ENCODE data around the gene BSPRY. TPM values are rescaled to one million over a fixed set of nuclear protein-coding genes. Genes with fewer than 3 reads are reported as not detected.

The BSPRY gene
- total and polyA plus RNA-seq, 2 of the 13 experiments (the other 11 are each of a cell fraction or from before 2014, with no cell fraction given), result 0.09 to 0.26 TPM

GRCh38 chr9:113395000-113395861 lies 45.9 kb downstream of the BSPRY start (continued):
- TF ChIP-seq NFATC3 (CRISPR knock-in tag; IDR thresholded peaks at IDR 0.05) (no peak), FOXK1 (CRISPR knock-in tag; IDR thresholded peaks at IDR 0.05; ENCODE audit: borderline replicate concordance, low read depth) (peak; percentile 56; the same call in 1 of the 2 replicates), E2F5 (CRISPR knock-in tag; conservative IDR thresholded peaks at IDR 0.05) (no peak), PHB2 (IDR thresholded peaks at IDR 0.05; ENCODE audit: partially characterized antibody) (no peak), NR2F1 (CRISPR knock-in tag; IDR thresholded peaks at IDR 0.05) (peak; percentile 39 to 59; a peak in 3 of 4 replicates), ZFY (CRISPR knock-in tag; IDR thresholded peaks at IDR 0.05) (peak; percentile 25; the same call in 1 of the 2 replicates), POLR2A (IDR thresholded peaks at IDR 0.05; ENCODE audit: insufficient read depth in 1 of 2, low read depth in 2 of 2, low read length in 2 of 2) (no peak), ZNF263 (CRISPR knock-in tag; IDR thresholded peaks at IDR 0.05) (0 out of 2 replicates have a peak, but pooled peaks have one; percentile 22), ZNF766 (CRISPR knock-in tag; IDR thresholded peaks at IDR 0.05; ENCODE audit: borderline replicate concordance) (no peak), IRF9 (CRISPR knock-in tag; IDR thresholded peaks at IDR 0.05; ENCODE audit: borderline replicate concordance) (no peak), GMEB2 (CRISPR knock-in tag; IDR thresholded peaks at IDR 0.05; ENCODE audit: low read depth) (0 out of 2 replicates have a peak, but pooled peaks have one; percentile 22), ZNF326 (CRISPR knock-in tag; IDR thresholded peaks at IDR 0.05; ENCODE audit: borderline replicate concordance) (no peak), ZFP36L1 (CRISPR knock-in tag; IDR thresholded peaks at IDR 0.05) (peak; percentile 69; the same call in 1 of the 2 replicates), KIAA2018 (CRISPR knock-in tag; IDR thresholded peaks at IDR 0.05; ENCODE audit: borderline replicate concordance) (no peak), ZNF564 (CRISPR knock-in tag; IDR thresholded peaks at IDR 0.05) (no peak), MBD4 (IDR thresholded peaks at IDR 0.05; ENCODE audit: borderline replicate concordance, low read length) (no peak), ZBTB3 (CRISPR knock-in tag; IDR thresholded peaks at IDR 0.05; ENCODE audit: borderline replicate concordance, low read depth) (peak; percentile 43; the same call in 1 of the 2 replicates)
